ENCODE data around the gene NDUFB7.

NDUFB7 gene

GRCh38 chr19:14519860-14520407 is 51.9 kb downstream of the NDUFB7 start:
- DNase-seq (ENCODE audit: extremely low read depth, low read depth): no peak
- no peak overlapping the region for H3K4me3 ChIP-seq (replicated peaks; ENCODE audit: low read depth, low read length)
- TF ChIP-seq CTCF (IDR thresholded peaks at IDR 0.05; ENCODE audit: low read depth, low read length, missing control alignments): no peak

GRCh38 chr19:14519245-14519859 is 52.5 kb downstream of the NDUFB7 start:
- no peak for TF ChIP-seq CTCF (IDR thresholded peaks at IDR 0.05; ENCODE audit: low read depth, low read length, missing control alignments)
- no peak for DNase-seq (ENCODE audit: extremely low read depth, low read depth)
- H3K4me3 ChIP-seq (replicated peaks; ENCODE audit: low read depth, low read length): no peak overlapping the region

- no peak for TF ChIP-seq CTCF (IDR thresholded peaks at IDR 0.05; ENCODE audit: low read depth, low read length, missing control alignments)
- DNase-seq (ENCODE audit: extremely low read depth, low read depth): no peak
- H3K4me3 ChIP-seq (replicated peaks; ENCODE audit: low read depth, low read length): peak within 1 kb of the TSS; percentile 87
Measured at GRCh38 chr19:14517840-14518505, 53.9 kb downstream of the NDUFB7 start, which contains the start of gene DNAJB1. Gene DNAJB1, minus strand, starts transcription at chr19:14518397. Its CDS starts 48 bp downstream, at chr19:14518349.

- no peak for TF ChIP-seq CTCF (IDR thresholded peaks at IDR 0.05; ENCODE audit: low read depth, low read length, missing control alignments)
- peak overlapping the region; percentile 87 for H3K4me3 ChIP-seq (replicated peaks; ENCODE audit: low read depth, low read length)
- DNase-seq (ENCODE audit: extremely low read depth, low read depth): no peak
Measured at GRCh38 chr19:14517446-14517839, 54.4 kb downstream of the NDUFB7 start.

GRCh38 chr19:14516746-14517438 is 55.0 kb downstream of the NDUFB7 start:
- no peak for DNase-seq (ENCODE audit: extremely low read depth, low read depth)
- no peak for TF ChIP-seq CTCF (IDR thresholded peaks at IDR 0.05; ENCODE audit: low read depth, low read length, missing control alignments)

More at GRCh38 chr19:14516746-14517438, 55.0 kb downstream of the NDUFB7 start:
- H3K4me3 ChIP-seq (replicated peaks; ENCODE audit: low read depth, low read length): peak overlapping the region; percentile 87
